WTC11 (cell line): Measurements from ENCODE around the gene FAM120AOS. TPM values are rescaled to one million over a fixed set of nuclear protein-coding genes. Genes with fewer than 3 reads are reported as not detected.

ENCODE experiments used
- ATAC-seq: fragments of 200-7000 bp; cut with Tn5 transposase; 2 replicates; pipeline ENCODE4 v1.10.0; 2021; ENCODE audit warnings: mild to moderate bottlenecking, moderate library complexity
- CTCF ChIA-PET: fragments of 300-600 bp; sonication (Branson Sonifier 250); formaldehyde crosslinking; loops from one replicate; lab custom pipeline; 2021; ENCODE audit warnings: antibody characterized with exemption; lab: Charles Lee
- POLR2A ChIA-PET: fragments of 350-600 bp; sonication (Branson Sonifier 250); formaldehyde crosslinking; loops from one replicate; lab custom pipeline; 2021; ENCODE audit warnings: antibody characterized with exemption; lab: Charles Lee
- DNase-seq: peaks from one replicate; pipeline ENCODE4 v3.0.0; 2021; ENCODE audit warnings: low spot score
- H3K27ac Mint-ChIP-seq: 2 replicates; pipeline ENCODE4 v1.8.0; 2021; ENCODE audit warnings: mixed read lengths
- H3K27me3 Mint-ChIP-seq: 2 replicates; pipeline ENCODE4 v1.8.0; 2021; ENCODE audit warnings: low read depth, mild to moderate bottlenecking, moderate library complexity, mixed read lengths
- H3K36me3 Mint-ChIP-seq: 2 replicates; pipeline ENCODE4 v1.8.0; 2021; ENCODE audit warnings: mixed read lengths
- H3K4me1 Mint-ChIP-seq: 2 replicates; pipeline ENCODE4 v1.8.0; 2022; ENCODE audit warnings: mixed read lengths
- H3K4me3 Mint-ChIP-seq: 2 replicates; pipeline ENCODE4 v1.8.0; 2021; ENCODE audit warnings: mild to moderate bottlenecking, moderate library complexity, mixed read lengths
- H3K9me3 Mint-ChIP-seq: 2 replicates; pipeline ENCODE4 v1.8.0; 2021; ENCODE audit warnings: mixed read lengths
- ATF2 ChIP-seq: sonication (generic); formaldehyde crosslinking; IDR thresholded peaks from 2 replicates; pipeline ENCODE4 v1.8.1; 2022; ENCODE audit warnings: low read depth, missing genetic modification reagents, borderline replicate concordance
- CREM ChIP-seq: sonication (generic); formaldehyde crosslinking; IDR thresholded peaks from 2 replicates; pipeline ENCODE4 v1.8.1; 2022; ENCODE audit warnings: mild to moderate bottlenecking, missing genetic modification reagents, moderate library complexity
- E2F4 ChIP-seq: sonication (generic); formaldehyde crosslinking; IDR thresholded peaks from 2 replicates; pipeline ENCODE4 v1.8.1; 2022; ENCODE audit warnings: low read depth, mild to moderate bottlenecking, moderate library complexity, missing genetic modification reagents, borderline replicate concordance
- E2F5 ChIP-seq: sonication (generic); formaldehyde crosslinking; IDR thresholded peaks from 2 replicates; pipeline ENCODE4 v1.8.1; 2022; ENCODE audit warnings: mild to moderate bottlenecking, moderate library complexity, missing genetic modification reagents
- EMX1 ChIP-seq: fragments of 250-450 bp; sonication (Bioruptor Pico); IDR thresholded peaks from 2 replicates; pipeline ENCODE4 v1.8.0; 2021; ENCODE audit warnings: mild to moderate bottlenecking
- ERG ChIP-seq: fragments of 250-450 bp; sonication (Bioruptor Pico); IDR thresholded peaks from 2 replicates; pipeline ENCODE4 v1.8.0; 2021; ENCODE audit warnings: mild to moderate bottlenecking
- ESRRA ChIP-seq: sonication (generic); formaldehyde crosslinking; IDR thresholded peaks from 2 replicates; pipeline ENCODE4 v1.8.1; 2022; ENCODE audit warnings: mild to moderate bottlenecking, missing genetic modification reagents, borderline replicate concordance
- GTF2I ChIP-seq: fragments of 250-450 bp; sonication (Bioruptor Pico); conservative IDR thresholded peaks from 2 replicates; pipeline ENCODE4 v1.4.0; 2021; ENCODE audit warnings: mild to moderate bottlenecking
- IRF2 ChIP-seq: sonication (generic); formaldehyde crosslinking; IDR thresholded peaks from 2 replicates; pipeline ENCODE4 v1.8.0; 2022; ENCODE audit warnings: low read depth, missing genetic modification reagents, borderline replicate concordance
- RELA ChIP-seq: sonication (generic); formaldehyde crosslinking; IDR thresholded peaks from 2 replicates; pipeline ENCODE4 v1.8.1; 2022; ENCODE audit warnings: missing genetic modification reagents, mild to moderate bottlenecking, borderline replicate concordance
- SMAD4 ChIP-seq: sonication (generic); formaldehyde crosslinking; IDR thresholded peaks from 2 replicates; pipeline ENCODE4 v1.8.0; 2022; ENCODE audit warnings: mild to moderate bottlenecking, missing genetic modification reagents
- SP1 ChIP-seq: sonication (generic); formaldehyde crosslinking; conservative IDR thresholded peaks from 2 replicates; pipeline ENCODE4 v1.8.1; 2022; ENCODE audit warnings: missing genetic modification reagents
- TEAD4 ChIP-seq: sonication (generic); formaldehyde crosslinking; IDR thresholded peaks from 2 replicates; pipeline ENCODE4 v1.8.0; 2022; ENCODE audit warnings: mild to moderate bottlenecking, missing genetic modification reagents
- ZNF121 ChIP-seq: sonication (generic); formaldehyde crosslinking; IDR thresholded peaks from 2 replicates; pipeline ENCODE4 v1.8.0; 2023; ENCODE audit warnings: missing genetic modification reagents
- ZNF232 ChIP-seq: sonication (generic); formaldehyde crosslinking; IDR thresholded peaks from 2 replicates; pipeline ENCODE4 v1.8.0; 2022; ENCODE audit warnings: mild to moderate bottlenecking, missing genetic modification reagents
- ZNF263 ChIP-seq: sonication (generic); formaldehyde crosslinking; IDR thresholded peaks from 2 replicates; pipeline ENCODE4 v1.8.1; 2022; ENCODE audit warnings: low read depth, mild to moderate bottlenecking, moderate library complexity, missing genetic modification reagents
- ZNF396 ChIP-seq: fragments of 250-450 bp; sonication (Bioruptor Pico); IDR thresholded peaks from 2 replicates; pipeline ENCODE4 v1.8.0; 2021; ENCODE audit warnings: mild to moderate bottlenecking, moderate library complexity, borderline replicate concordance
- ZSCAN18 ChIP-seq: fragments of 250-450 bp; sonication (Bioruptor Pico); IDR thresholded peaks from 2 replicates; pipeline ENCODE4 v2.1.2; 2022; ENCODE audit warnings: mild to moderate bottlenecking, moderate library complexity
- total RNA-seq: library from RNA; stranded (reverse); gene quantifications from 3 replicates; pipeline ENCODE4 v1.2.3, GENCODE V29; 2021
- TF ChIP-seq, protein P1 (sequence below): fragments of 250-450 bp; sonication (Bioruptor Pico); IDR thresholded peaks from 2 replicates; pipeline ENCODE4 v1.9.0; 2021; ENCODE audit warnings: mild to moderate bottlenecking
- TF ChIP-seq, protein P2 (sequence below): sonication (generic); formaldehyde crosslinking; IDR thresholded peaks from 2 replicates; pipeline ENCODE4 v1.8.1; 2023; ENCODE audit warnings: mild to moderate bottlenecking, missing genetic modification reagents
- TF ChIP-seq, protein P3 (sequence below): fragments of 200-600 bp; IDR thresholded peaks from 2 replicates; pipeline ENCODE4 v1.8.0; 2022; ENCODE audit warnings: antibody characterized with exemption

Gene FAM120AOS
- total RNA-seq, 1 experiment from 2014 or later: 44.4 TPM

DNA sequence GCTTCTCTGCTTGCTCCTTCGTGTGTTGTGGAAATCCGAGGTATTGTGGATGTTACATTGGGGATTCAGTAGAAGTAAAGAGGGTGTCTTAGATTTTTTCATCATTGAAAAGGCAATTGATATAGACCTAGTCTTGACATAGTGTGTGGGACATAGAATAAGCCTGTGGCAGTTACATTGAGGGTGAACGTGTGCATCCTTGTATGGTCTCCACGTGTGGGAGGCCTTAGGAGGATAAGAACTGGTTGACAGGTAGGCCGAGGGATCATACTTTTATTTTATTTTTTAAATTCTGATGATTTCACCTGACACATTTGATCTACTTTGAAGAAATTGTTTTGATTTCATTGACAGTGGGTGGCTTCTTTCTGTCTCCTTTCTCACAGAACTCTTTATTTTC, 17.0 kb upstream of the FAM120AOS start (continued):
- no peak for TF ChIP-seq SMAD4 (CRISPR knock-in tag)
- TF ChIP-seq GTF2I (CRISPR knock-in tag): no peak
- TF ChIP-seq, protein P1, sequence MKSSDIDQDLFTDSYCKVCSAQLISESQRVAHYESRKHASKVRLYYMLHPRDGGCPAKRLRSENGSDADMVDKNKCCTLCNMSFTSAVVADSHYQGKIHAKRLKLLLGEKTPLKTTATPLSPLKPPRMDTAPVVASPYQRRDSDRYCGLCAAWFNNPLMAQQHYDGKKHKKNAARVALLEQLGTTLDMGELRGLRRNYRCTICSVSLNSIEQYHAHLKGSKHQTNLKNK (CRISPR knock-in tag): no peak
- TF ChIP-seq E2F5: no peak
- no peak for TF ChIP-seq ZNF121

GRCh38 chr9:93468763-93469456, 15.5 kb upstream of the FAM120AOS start:
- ATAC-seq: peak; percentile 45
- peaks cover 61% of the 10 kb centered on the region for H3K4me1 Mint-ChIP-seq
- H3K9me3 Mint-ChIP-seq: no peaks in the 10 kb centered on the region
- DNase-seq: no peak
- H3K4me3 Mint-ChIP-seq: no peak overlapping the region
- POLR2A ChIA-PET: interaction anchor here (0.6 to 0.9 kb wide), 2 partner anchors 15 to 341 kb away, joined by 3 read pairs; no protein-coding TSS in a partner anchor
- H3K27me3 Mint-ChIP-seq: no peaks in the 10 kb centered on the region
- peaks cover 22% of the 10 kb centered on the region for H3K36me3 Mint-ChIP-seq
- CTCF ChIA-PET: interaction anchor here (1.1 kb wide), 1 partner anchor 15 kb away, joined by 5 read pairs; the partner anchor contains the start of gene FAM120AOS
- H3K27ac Mint-ChIP-seq: peak overlapping the region; percentile 83
- no peak for TF ChIP-seq ESRRA (CRISPR knock-in tag)
- no peak for TF ChIP-seq RELA (CRISPR knock-in tag)
- no peak for TF ChIP-seq SMAD4 (CRISPR knock-in tag)
- no peak for TF ChIP-seq SP1 (CRISPR knock-in tag)

DNA sequence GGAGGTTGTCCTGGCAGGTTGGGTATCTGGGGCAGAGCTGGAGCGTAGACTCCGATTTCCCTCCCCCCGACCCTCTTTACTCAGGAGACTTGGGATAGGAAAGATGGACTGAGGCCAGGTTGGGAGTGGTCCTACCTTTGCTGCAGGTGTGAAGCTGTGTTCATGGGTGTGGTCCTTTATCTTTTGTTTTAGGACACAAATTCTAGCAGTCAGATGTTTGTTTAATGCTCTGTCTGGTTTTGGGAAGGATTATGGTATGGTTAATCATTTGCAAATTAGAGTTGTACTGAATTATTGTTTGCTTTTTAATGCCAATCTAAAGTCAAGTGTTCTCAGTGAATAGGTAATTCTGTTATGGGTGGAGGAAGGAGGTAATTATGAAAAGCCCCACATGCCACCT, 14.1 kb upstream of the FAM120AOS start:
- POLR2A ChIA-PET: no interaction called here
- ATAC-seq: no peak
- DNase-seq: no peak
- Mint-ChIP-seq H3K27me3 (no peaks in the 10 kb centered on the region), H3K9me3 (no peaks in the 10 kb centered on the region), H3K4me3 (no peak overlapping the region), H3K4me1 (peaks cover 74% of the 10 kb centered on the region), H3K36me3 (peaks cover 15% of the 10 kb centered on the region)
- CTCF ChIA-PET: no interaction called here
- TF ChIP-seq ZSCAN18 (no peak), E2F4 (CRISPR knock-in tag) (no peak), ATF2 (CRISPR knock-in tag) (no peak), ZNF232 (CRISPR knock-in tag) (no peak), IRF2 (CRISPR knock-in tag) (no peak), EMX1 (no peak), ZNF396 (CRISPR knock-in tag) (no peak), ESRRA (CRISPR knock-in tag) (no peak), TEAD4 (CRISPR knock-in tag) (no peak), ZNF263 (CRISPR knock-in tag) (no peak), ERG (CRISPR knock-in tag) (no peak), RELA (CRISPR knock-in tag) (no peak), CREM (CRISPR knock-in tag) (no peak)
- TF ChIP-seq, protein P2, sequence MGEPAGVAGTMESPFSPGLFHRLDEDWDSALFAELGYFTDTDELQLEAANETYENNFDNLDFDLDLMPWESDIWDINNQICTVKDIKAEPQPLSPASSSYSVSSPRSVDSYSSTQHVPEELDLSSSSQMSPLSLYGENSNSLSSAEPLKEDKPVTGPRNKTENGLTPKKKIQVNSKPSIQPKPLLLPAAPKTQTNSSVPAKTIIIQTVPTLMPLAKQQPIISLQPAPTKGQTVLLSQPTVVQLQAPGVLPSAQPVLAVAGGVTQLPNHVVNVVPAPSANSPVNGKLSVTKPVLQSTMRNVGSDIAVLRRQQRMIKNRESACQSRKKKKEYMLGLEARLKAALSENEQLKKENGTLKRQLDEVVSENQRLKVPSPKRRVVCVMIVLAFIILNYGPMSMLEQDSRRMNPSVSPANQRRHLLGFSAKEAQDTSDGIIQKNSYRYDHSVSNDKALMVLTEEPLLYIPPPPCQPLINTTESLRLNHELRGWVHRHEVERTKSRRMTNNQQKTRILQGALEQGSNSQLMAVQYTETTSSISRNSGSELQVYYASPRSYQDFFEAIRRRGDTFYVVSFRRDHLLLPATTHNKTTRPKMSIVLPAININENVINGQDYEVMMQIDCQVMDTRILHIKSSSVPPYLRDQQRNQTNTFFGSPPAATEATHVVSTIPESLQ (CRISPR knock-in tag): no peak
- TF ChIP-seq, protein P3, sequence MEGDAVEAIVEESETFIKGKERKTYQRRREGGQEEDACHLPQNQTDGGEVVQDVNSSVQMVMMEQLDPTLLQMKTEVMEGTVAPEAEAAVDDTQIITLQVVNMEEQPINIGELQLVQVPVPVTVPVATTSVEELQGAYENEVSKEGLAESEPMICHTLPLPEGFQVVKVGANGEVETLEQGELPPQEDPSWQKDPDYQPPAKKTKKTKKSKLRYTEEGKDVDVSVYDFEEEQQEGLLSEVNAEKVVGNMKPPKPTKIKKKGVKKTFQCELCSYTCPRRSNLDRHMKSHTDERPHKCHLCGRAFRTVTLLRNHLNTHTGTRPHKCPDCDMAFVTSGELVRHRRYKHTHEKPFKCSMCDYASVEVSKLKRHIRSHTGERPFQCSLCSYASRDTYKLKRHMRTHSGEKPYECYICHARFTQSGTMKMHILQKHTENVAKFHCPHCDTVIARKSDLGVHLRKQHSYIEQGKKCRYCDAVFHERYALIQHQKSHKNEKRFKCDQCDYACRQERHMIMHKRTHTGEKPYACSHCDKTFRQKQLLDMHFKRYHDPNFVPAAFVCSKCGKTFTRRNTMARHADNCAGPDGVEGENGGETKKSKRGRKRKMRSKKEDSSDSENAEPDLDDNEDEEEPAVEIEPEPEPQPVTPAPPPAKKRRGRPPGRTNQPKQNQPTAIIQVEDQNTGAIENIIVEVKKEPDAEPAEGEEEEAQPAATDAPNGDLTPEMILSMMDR: no peak
- TF ChIP-seq, protein P1 (CRISPR knock-in tag): no peak
- TF ChIP-seq, all 79 proteins: peak for 0
- H3K27ac Mint-ChIP-seq: peak overlapping the region; percentile 29; the same call in 1 of the 2 replicates
